Osteocyte (in vitro differentiated cells): ENCODE results near the gene DDC. TPM values are rescaled to one million over a fixed set of nuclear protein-coding genes. Genes with fewer than 3 reads are reported as not detected.
"Not testable (repeated sequence)": the region's sequence is repeated elsewhere in the genome, so short reads cannot be mapped to it uniquely, and the experiment has no call there.

Experiments
- DNase-seq: peaks from one replicate; pipeline ENCODE4 v3.0.0; 2021; ENCODE audit warnings: mixed read lengths; ENCODE audit not compliant: unreplicated experiment; ENCODE audit errors: extremely low spot score
- H3K27ac Mint-ChIP-seq: one replicate; pipeline ENCODE4 v1.8.0; 2021; ENCODE audit warnings: mild to moderate bottlenecking, mixed read lengths; ENCODE audit not compliant: unreplicated experiment
- H3K27me3 Mint-ChIP-seq: one replicate; pipeline ENCODE4 v1.8.0; 2021; ENCODE audit warnings: mixed read lengths; ENCODE audit not compliant: unreplicated experiment
- H3K36me3 Mint-ChIP-seq: one replicate; pipeline ENCODE4 v1.8.0; 2021; ENCODE audit warnings: mixed read lengths; ENCODE audit not compliant: unreplicated experiment
- H3K4me1 Mint-ChIP-seq: one replicate; pipeline ENCODE4 v1.8.0; 2021; ENCODE audit warnings: mixed read lengths; ENCODE audit not compliant: unreplicated experiment
- H3K4me3 Mint-ChIP-seq: one replicate; pipeline ENCODE4 v1.8.0; 2021; ENCODE audit warnings: mild to moderate bottlenecking, moderate library complexity, mixed read lengths; ENCODE audit not compliant: unreplicated experiment
- H3K9me3 Mint-ChIP-seq: one replicate; pipeline ENCODE4 v1.8.0; 2021; ENCODE audit warnings: mixed read lengths; ENCODE audit not compliant: unreplicated experiment
- total RNA-seq: library from RNA; stranded (reverse); gene quantifications from 2 replicates; pipeline ENCODE4 v1.2.1, GENCODE V29; 2021
- TF ChIP-seq, protein P1 (sequence below): fragments of 200-600 bp; sonication (generic); IDR thresholded peaks from 2 replicates; pipeline ENCODE4 v1.5.0; 2021; ENCODE audit warnings: antibody characterized with exemption, mild to moderate bottlenecking, moderate library complexity

DDC gene
- total RNA-seq, 1 donor from 2014 or later: not detected

DNA sequence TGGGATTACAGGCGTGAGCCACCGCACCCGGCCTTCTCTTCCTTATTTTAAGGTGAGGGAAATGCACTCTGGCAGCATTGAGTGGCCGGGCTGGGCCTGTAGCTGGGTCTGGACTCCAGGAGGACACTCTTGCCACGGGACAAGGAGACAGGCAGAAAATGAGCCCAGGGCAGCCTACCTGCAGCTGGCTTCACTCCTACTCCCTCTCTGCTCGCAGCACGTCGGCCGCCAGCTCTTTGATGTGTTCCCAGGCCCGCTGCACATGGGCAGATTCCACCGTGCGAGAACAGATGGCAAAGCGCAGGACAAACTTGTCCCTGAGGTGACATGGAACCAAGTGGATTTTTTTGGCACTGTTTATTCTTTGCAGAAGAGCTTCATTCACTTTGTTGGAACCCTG lies 102.2 kb downstream of the DDC start:
- no peak for DNase-seq
- H3K27ac Mint-ChIP-seq: no peak overlapping the region
- H3K4me3 Mint-ChIP-seq: no peak overlapping the region
- H3K36me3 Mint-ChIP-seq: no peaks in the 10 kb centered on the region
- H3K9me3 Mint-ChIP-seq: no peaks in the 10 kb centered on the region
- H3K27me3 Mint-ChIP-seq: peaks cover 30% of the 10 kb centered on the region
- H3K4me1 Mint-ChIP-seq: peaks cover 7% of the 10 kb centered on the region
- TF ChIP-seq, protein P1, sequence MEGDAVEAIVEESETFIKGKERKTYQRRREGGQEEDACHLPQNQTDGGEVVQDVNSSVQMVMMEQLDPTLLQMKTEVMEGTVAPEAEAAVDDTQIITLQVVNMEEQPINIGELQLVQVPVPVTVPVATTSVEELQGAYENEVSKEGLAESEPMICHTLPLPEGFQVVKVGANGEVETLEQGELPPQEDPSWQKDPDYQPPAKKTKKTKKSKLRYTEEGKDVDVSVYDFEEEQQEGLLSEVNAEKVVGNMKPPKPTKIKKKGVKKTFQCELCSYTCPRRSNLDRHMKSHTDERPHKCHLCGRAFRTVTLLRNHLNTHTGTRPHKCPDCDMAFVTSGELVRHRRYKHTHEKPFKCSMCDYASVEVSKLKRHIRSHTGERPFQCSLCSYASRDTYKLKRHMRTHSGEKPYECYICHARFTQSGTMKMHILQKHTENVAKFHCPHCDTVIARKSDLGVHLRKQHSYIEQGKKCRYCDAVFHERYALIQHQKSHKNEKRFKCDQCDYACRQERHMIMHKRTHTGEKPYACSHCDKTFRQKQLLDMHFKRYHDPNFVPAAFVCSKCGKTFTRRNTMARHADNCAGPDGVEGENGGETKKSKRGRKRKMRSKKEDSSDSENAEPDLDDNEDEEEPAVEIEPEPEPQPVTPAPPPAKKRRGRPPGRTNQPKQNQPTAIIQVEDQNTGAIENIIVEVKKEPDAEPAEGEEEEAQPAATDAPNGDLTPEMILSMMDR: no peak

DNA sequence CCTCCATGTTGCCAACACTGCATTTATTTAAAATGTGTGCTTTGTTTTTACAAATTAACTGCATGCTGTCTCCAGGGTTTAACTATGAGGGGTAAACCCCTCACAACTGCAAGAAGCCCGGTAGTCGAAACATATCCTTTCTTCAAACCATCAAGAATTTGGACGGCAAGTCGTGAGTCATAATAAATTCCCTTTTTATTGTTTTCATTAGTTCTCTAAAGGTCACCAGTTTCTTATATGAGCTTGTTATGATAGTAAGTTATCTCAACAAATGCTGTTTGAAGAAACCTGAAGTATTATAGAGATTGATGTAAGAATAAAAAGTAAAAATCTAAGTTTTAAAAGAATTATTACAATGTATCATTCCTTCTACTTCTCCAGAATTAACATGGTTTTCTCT lies 102.8 kb downstream of the DDC start:
- H3K27ac Mint-ChIP-seq: no peak overlapping the region
- H3K27me3 Mint-ChIP-seq: peaks cover 34% of the 10 kb centered on the region
- TF ChIP-seq, protein P1: no peak
- H3K36me3 Mint-ChIP-seq: no peaks in the 10 kb centered on the region
- H3K9me3 Mint-ChIP-seq: no peaks in the 10 kb centered on the region
- H3K4me1 Mint-ChIP-seq: peaks cover 5% of the 10 kb centered on the region
- H3K4me3 Mint-ChIP-seq: no peak overlapping the region
- no peak for DNase-seq

DNA sequence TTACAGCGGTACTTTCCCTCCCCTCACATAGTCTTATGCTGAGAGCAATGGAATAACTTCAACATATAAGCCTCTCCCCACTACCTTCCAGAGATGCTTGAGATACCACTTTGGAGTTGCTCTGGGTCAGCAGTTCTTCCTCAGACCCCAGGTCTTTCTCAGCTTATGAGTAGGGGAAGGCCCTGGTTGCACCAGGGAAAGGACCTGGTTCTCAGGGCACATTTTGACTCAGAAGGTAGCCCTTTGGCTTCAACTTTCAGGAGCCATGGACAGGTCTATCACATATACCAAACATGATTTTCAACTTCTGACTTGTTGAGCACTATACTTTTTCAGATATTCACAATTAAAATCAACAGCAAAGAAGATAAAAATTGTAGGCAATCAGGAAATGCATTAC lies 103.5 kb downstream of the DDC start:
- Mint-ChIP-seq H3K9me3 (no peaks in the 10 kb centered on the region), H3K27ac (no peak overlapping the region), H3K4me1 (peaks cover 5% of the 10 kb centered on the region), H3K27me3 (peaks cover 35% of the 10 kb centered on the region), H3K4me3 (no peak overlapping the region), H3K36me3 (no peaks in the 10 kb centered on the region)
- no peak for DNase-seq
- TF ChIP-seq, protein P1: no peak

DNA sequence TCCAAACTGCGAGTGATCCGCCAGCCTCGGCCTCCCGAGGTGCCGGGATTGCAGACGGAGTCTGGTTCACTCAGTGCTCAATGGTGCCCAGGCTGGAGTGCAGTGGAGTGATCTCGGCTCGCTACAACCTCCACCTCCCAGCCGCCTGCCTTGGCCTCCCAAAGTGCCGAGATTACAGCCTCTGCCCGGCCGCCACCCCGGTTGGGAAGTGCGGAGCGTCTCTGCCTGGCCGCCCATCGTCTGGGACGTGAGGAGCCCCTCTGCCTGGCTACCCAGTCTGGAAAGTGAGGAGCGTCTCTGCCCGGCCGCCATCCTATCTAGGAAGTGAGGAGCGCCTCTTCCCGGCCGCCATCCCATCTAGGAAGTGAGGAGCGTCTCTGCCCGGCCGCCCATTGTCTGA lies 106.0 kb downstream of the DDC start:
- H3K4me1 Mint-ChIP-seq, H3K4me3 Mint-ChIP-seq, H3K9me3 Mint-ChIP-seq, H3K27ac Mint-ChIP-seq, DNase-seq, H3K36me3 Mint-ChIP-seq: not testable (repeated sequence)
- H3K27me3 Mint-ChIP-seq: peaks cover 41% of the 10 kb centered on the region

DNA sequence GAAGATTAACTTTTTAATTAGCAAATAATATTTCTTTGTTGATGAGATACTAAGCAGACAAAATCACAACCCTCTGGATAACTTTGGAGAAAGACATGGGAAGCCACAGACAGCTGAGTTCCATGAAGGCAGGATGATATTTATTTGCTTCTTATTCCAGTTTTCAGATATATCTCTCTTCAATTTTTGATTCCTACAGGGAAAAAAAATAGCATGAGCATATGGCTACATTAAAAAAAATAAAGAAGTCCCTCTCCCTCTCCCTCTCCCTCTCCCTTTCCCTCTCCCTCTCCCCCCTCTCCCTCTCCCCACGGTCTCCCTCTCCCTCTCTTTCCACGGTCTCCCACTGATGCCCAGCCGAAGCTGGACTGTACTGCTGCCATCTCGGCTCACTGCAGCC lies 106.6 kb downstream of the DDC start:
- not testable (repeated sequence) for H3K4me3 Mint-ChIP-seq, H3K27ac Mint-ChIP-seq, DNase-seq, H3K36me3 Mint-ChIP-seq, H3K9me3 Mint-ChIP-seq, H3K4me1 Mint-ChIP-seq
- H3K27me3 Mint-ChIP-seq: peaks cover 44% of the 10 kb centered on the region

DNA sequence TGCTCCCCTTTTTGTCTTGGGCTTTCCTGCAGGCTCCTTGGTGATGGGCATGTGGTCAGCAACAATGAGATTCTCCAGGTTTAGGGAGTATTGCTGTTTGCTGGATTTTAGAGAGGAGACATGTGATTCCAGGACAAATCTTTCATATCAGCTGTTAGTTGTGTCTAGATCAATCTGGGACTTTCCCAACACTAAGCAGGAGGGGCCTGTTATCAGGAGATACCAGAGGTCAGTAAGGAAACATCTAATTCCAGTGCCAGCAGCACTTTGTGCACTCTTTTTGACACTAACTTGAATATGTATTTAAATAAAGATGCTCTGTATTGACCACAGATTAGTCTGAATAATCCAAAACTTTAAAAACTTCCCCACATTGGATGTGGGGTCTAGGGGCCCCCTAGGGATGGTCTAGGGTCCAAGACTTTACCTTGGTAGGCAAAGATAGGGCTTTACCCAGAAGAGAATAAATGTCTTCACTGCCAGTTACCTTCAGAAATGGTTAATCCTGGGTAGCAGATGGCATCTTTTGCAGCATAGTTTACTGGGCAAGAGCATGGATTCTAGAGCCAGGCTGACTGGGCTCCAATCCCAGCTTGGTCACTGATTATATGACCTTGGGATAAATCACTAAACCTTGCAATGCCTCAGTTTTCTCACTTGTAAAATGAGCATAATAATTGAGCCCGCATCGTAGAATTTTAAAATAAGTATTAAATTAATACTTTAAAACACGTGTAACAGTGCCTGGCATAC lies 108.7 kb downstream of the DDC start:
- H3K9me3 Mint-ChIP-seq: no peaks in the 10 kb centered on the region
- peaks cover 48% of the 10 kb centered on the region for H3K27me3 Mint-ChIP-seq
- H3K27ac Mint-ChIP-seq: no peak overlapping the region
- no peaks in the 10 kb centered on the region for H3K4me1 Mint-ChIP-seq
- no peaks in the 10 kb centered on the region for H3K36me3 Mint-ChIP-seq
- no peak overlapping the region for H3K4me3 Mint-ChIP-seq
- DNase-seq: no peak
- TF ChIP-seq, protein P1: no peak
